Measurements from ENCODE around the gene UNC13A. TPM values are rescaled to one million over a fixed set of nuclear protein-coding genes. Genes with fewer than 3 reads are reported as not detected.

UNC13A gene
- total RNA-seq, 1 donor from 2014 or later: 1.2 TPM

DNA sequence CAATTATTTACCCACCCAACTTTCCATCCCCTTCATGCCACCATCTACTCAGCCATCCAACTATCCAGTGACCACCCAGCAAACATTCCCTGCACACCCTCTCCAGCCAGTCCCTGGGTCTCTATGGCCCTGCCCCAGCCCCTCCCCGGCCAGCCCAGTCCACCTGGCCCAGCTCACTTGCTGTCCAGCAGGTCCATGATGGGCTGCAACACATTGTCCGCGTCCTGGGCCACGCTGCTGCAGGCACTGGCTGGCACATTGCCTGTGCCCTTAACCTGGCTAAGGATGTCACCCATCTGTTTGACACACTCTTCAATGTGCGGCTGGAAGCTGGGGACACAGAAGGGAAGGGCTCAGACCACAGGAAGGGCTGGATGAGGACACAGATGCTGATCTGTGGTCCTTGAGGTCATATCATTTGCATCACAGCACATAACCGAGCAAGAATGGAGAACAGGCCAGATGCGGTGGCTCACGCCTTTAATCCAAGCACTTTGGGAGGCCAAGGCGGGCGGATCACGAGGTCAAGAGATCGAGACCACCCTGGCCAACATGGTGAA lies 61.6 kb downstream of the UNC13A start:
- FAIRE-seq: no peak
- H3K27me3 Mint-ChIP-seq (ENCODE audit: low read depth, unreplicated experiment): no peaks in the 10 kb centered on the region
- no peak overlapping the region for H2AFZ ChIP-seq (ENCODE audit: low read depth, low read length)

DNA sequence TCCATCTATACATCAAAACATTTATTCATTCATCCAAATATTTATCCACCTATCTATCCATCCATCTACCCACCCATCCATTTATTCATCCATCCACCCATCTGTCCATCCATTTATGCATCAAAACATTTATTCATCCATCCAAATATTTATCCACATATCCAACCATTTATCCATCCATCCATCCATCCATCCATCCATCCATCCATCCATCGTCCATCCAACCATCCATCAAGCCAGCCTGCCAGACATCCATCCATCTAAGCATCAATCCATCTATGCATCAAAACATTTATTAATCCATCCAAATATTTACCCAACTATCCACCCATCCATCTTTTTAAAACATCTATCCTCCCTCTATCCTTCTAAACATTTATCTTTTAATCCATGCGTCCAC lies 62.2 kb downstream of the UNC13A start:
- DNase-seq (ENCODE audit: low read depth) (no peak), FAIRE-seq (no peak)
- no peak for TF ChIP-seq EZH2 (IDR thresholded peaks at IDR 0.05; ENCODE audit: insufficient read depth, low read length)
- TF ChIP-seq, protein P1, sequence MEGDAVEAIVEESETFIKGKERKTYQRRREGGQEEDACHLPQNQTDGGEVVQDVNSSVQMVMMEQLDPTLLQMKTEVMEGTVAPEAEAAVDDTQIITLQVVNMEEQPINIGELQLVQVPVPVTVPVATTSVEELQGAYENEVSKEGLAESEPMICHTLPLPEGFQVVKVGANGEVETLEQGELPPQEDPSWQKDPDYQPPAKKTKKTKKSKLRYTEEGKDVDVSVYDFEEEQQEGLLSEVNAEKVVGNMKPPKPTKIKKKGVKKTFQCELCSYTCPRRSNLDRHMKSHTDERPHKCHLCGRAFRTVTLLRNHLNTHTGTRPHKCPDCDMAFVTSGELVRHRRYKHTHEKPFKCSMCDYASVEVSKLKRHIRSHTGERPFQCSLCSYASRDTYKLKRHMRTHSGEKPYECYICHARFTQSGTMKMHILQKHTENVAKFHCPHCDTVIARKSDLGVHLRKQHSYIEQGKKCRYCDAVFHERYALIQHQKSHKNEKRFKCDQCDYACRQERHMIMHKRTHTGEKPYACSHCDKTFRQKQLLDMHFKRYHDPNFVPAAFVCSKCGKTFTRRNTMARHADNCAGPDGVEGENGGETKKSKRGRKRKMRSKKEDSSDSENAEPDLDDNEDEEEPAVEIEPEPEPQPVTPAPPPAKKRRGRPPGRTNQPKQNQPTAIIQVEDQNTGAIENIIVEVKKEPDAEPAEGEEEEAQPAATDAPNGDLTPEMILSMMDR (IDR thresholded peaks at IDR 0.05; ENCODE audit: insufficient read depth, low read depth, low read length): no peak
- no peak overlapping the region for H3K4me3 ChIP-seq (ENCODE audit: insufficient read depth, low read depth, low read length)
- no peak overlapping the region for H3K4me2 ChIP-seq (ENCODE audit: low read length)
- no peaks in the 10 kb centered on the region for H4K20me1 ChIP-seq (ENCODE audit: insufficient read depth, low read length)
- Mint-ChIP-seq H3K9me3 (ENCODE audit: unreplicated experiment) (peaks cover 9% of the 10 kb centered on the region), H3K4me1 (ENCODE audit: low read depth, unreplicated experiment) (no peaks in the 10 kb centered on the region), H3K4me3 (ENCODE audit: unreplicated experiment) (no peak overlapping the region), H3K36me3 (ENCODE audit: low read depth, unreplicated experiment) (no peaks in the 10 kb centered on the region), H3K27me3 (ENCODE audit: low read depth, unreplicated experiment) (peaks cover 4% of the 10 kb centered on the region), H3K27ac (ENCODE audit: unreplicated experiment) (no peak overlapping the region)
- H3K27ac ChIP-seq (ENCODE audit: low read depth, low read length): no peak overlapping the region
- H3K27me3 ChIP-seq (ENCODE audit: insufficient read depth, low read length): no peaks in the 10 kb centered on the region
- no peaks in the 10 kb centered on the region for H3K9me3 ChIP-seq (ENCODE audit: insufficient read depth, low read depth, low read length)
- no peak overlapping the region for H2AFZ ChIP-seq (ENCODE audit: low read depth, low read length)
- H3K79me2 ChIP-seq (ENCODE audit: insufficient read depth, low read length): no peaks in the 10 kb centered on the region
- H3K4me1 ChIP-seq (ENCODE audit: insufficient read depth, low read length): no peaks in the 10 kb centered on the region
- H3K36me3 ChIP-seq (ENCODE audit: insufficient read depth, low read length): no peaks in the 10 kb centered on the region
- no peak overlapping the region for H3K9ac ChIP-seq (ENCODE audit: low read length)

More for the DNA sequence above, 61.6 kb downstream of the UNC13A start:
- TF ChIP-seq EZH2 (IDR thresholded peaks at IDR 0.05; ENCODE audit: insufficient read depth, low read length): no peak
- TF ChIP-seq, protein P1 (IDR thresholded peaks at IDR 0.05; ENCODE audit: insufficient read depth, low read depth, low read length): no peak
- no peaks in the 10 kb centered on the region for H3K36me3 ChIP-seq (ENCODE audit: insufficient read depth, low read length)
- Mint-ChIP-seq H3K4me1 (ENCODE audit: low read depth, unreplicated experiment) (no peaks in the 10 kb centered on the region), H3K9me3 (ENCODE audit: unreplicated experiment) (peaks cover 8% of the 10 kb centered on the region), H3K36me3 (ENCODE audit: low read depth, unreplicated experiment) (no peaks in the 10 kb centered on the region), H3K27ac (ENCODE audit: unreplicated experiment) (no peak overlapping the region), H3K4me3 (ENCODE audit: unreplicated experiment) (no peak overlapping the region)
- no peaks in the 10 kb centered on the region for H3K9me3 ChIP-seq (ENCODE audit: insufficient read depth, low read depth, low read length)
- no peak overlapping the region for H3K9ac ChIP-seq (ENCODE audit: low read length)
- no peak overlapping the region for H3K4me3 ChIP-seq (ENCODE audit: insufficient read depth, low read depth, low read length)
- no peaks in the 10 kb centered on the region for H3K27me3 ChIP-seq (ENCODE audit: insufficient read depth, low read length)
- no peaks in the 10 kb centered on the region for H4K20me1 ChIP-seq (ENCODE audit: insufficient read depth, low read length)
- no peak overlapping the region for H3K4me2 ChIP-seq (ENCODE audit: low read length)
- no peak overlapping the region for H3K27ac ChIP-seq (ENCODE audit: low read depth, low read length)
- H3K79me2 ChIP-seq (ENCODE audit: insufficient read depth, low read length): no peaks in the 10 kb centered on the region
- no peak for DNase-seq (ENCODE audit: low read depth)
- no peaks in the 10 kb centered on the region for H3K4me1 ChIP-seq (ENCODE audit: insufficient read depth, low read length)

DNA sequence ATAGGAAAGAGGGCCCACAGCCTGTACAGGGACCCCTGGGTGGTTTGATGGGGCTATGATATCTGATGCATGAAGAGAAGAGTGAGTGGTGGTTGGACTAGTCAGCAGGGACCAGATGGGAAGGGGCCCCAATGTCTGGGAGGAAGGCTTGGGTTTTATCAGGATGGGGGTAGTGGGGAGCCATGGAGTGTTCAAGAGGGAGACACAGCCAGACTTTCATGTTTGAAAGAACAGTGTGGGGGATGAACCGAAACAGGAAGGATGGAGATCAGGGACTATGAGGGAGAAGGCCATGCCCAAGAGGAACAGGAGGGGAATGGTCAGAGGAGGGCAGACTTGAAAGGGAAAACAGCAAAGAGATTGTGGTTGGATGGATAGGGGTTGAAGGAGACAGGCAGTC lies 63.1 kb downstream of the UNC13A start:
- Histone ChIP-seq H3K27ac (ENCODE audit: low read depth, low read length) (no peak overlapping the region), H3K4me3 (ENCODE audit: insufficient read depth, low read depth, low read length) (no peak overlapping the region), H3K79me2 (ENCODE audit: insufficient read depth, low read length) (no peaks in the 10 kb centered on the region), H3K4me2 (ENCODE audit: low read length) (no peak overlapping the region), H3K36me3 (ENCODE audit: insufficient read depth, low read length) (no peaks in the 10 kb centered on the region), H3K9ac (ENCODE audit: low read length) (no peak overlapping the region), H3K9me3 (ENCODE audit: insufficient read depth, low read depth, low read length) (no peaks in the 10 kb centered on the region), H3K27me3 (ENCODE audit: insufficient read depth, low read length) (no peaks in the 10 kb centered on the region), H2AFZ (ENCODE audit: low read depth, low read length) (no peak overlapping the region), H4K20me1 (ENCODE audit: insufficient read depth, low read length) (no peaks in the 10 kb centered on the region), H3K4me1 (ENCODE audit: insufficient read depth, low read length) (no peaks in the 10 kb centered on the region)
- peaks cover 6% of the 10 kb centered on the region for H3K27me3 Mint-ChIP-seq (ENCODE audit: low read depth, unreplicated experiment)
- no peak overlapping the region for H3K27ac Mint-ChIP-seq (ENCODE audit: unreplicated experiment)
- H3K9me3 Mint-ChIP-seq (ENCODE audit: unreplicated experiment): peaks cover 9% of the 10 kb centered on the region
- no peak for DNase-seq (ENCODE audit: low read depth)
- H3K4me1 Mint-ChIP-seq (ENCODE audit: low read depth, unreplicated experiment): no peaks in the 10 kb centered on the region
- H3K36me3 Mint-ChIP-seq (ENCODE audit: low read depth, unreplicated experiment): no peaks in the 10 kb centered on the region
- FAIRE-seq: no peak
- TF ChIP-seq EZH2 (IDR thresholded peaks at IDR 0.05; ENCODE audit: insufficient read depth, low read length): no peak
- TF ChIP-seq, protein P1 (IDR thresholded peaks at IDR 0.05; ENCODE audit: insufficient read depth, low read depth, low read length): no peak
- H3K4me3 Mint-ChIP-seq (ENCODE audit: unreplicated experiment): no peak overlapping the region
